ENCODE measurements around the gene IARS1. TPM values are rescaled to one million over a fixed set of nuclear protein-coding genes. Genes with fewer than 3 reads are reported as not detected.
A peak's percentile ranks its signal among the peaks of the same experiment; 100 is the strongest.

The IARS1 gene
- total RNA-seq, 6 donors from 2014 or later: 39.0 to 114 (median 71.9) TPM

GRCh38 chr9:92293075-92293354, 482 bp downstream of the IARS1 start:
- ATAC-seq (ENCODE audit: low FRiP score in 2 of 2) (no peak), DNase-seq (no peak)
- H3K36me3 ChIP-seq: peaks cover 0 to 22% (median 5%) of the 10 kb centered on the region in 4 donors
- H3K27ac ChIP-seq: peak overlapping the region; percentile 59 to 77 (median 72)
- H3K9me3 ChIP-seq: no peaks in the 10 kb centered on the region
- peaks cover 16 to 33% (median 23%) of the 10 kb centered on the region in 4 donors for H3K4me1 ChIP-seq
- H3K27me3 ChIP-seq: no peaks in the 10 kb centered on the region
- TF ChIP-seq POLR2AphosphoS5 (IDR thresholded peaks at IDR 0.05) (no peak), EP300 (IDR thresholded peaks at IDR 0.05) (no peak), POLR2A (IDR thresholded peaks at IDR 0.05) (no peak), CTCF (IDR thresholded peaks at IDR 0.05) (no peak)
- WGBS, 2 donors: 0 to 2% methylated on average over 5 of the region's 5 CpGs
- H3K4me3 ChIP-seq: peak overlapping the region; percentile 55 to 81 (median 80)

GRCh38 chr9:92292338-92293074, 991 bp downstream of the IARS1 start:
- ATAC-seq (ENCODE audit: low FRiP score in 2 of 2) (no peak), DNase-seq (no peak)
- no peaks in the 10 kb centered on the region for H3K9me3 ChIP-seq
- TF ChIP-seq POLR2A (IDR thresholded peaks at IDR 0.05) (no peak), POLR2AphosphoS5 (IDR thresholded peaks at IDR 0.05) (no peak), EP300 (IDR thresholded peaks at IDR 0.05) (no peak), CTCF (IDR thresholded peaks at IDR 0.05) (no peak)
- peaks cover 0 to 22% (median 2%) of the 10 kb centered on the region in 4 donors for H3K36me3 ChIP-seq
- peak overlapping the region in 1 of 4 donors; percentile 72 for H3K27ac ChIP-seq
- H3K4me3 ChIP-seq: peak overlapping the region; percentile 55 to 81 (median 80)
- peaks cover 16 to 33% (median 23%) of the 10 kb centered on the region in 4 donors for H3K4me1 ChIP-seq
- no peaks in the 10 kb centered on the region for H3K27me3 ChIP-seq
- 63% methylated on average over 7 to 8 of the region's 8 CpGs for WGBS, 2 donors

- 86 to 95% methylated on average over 2 of the region's 2 CpGs for WGBS, 2 donors
- TF ChIP-seq POLR2AphosphoS5 (IDR thresholded peaks at IDR 0.05) (no peak), EP300 (IDR thresholded peaks at IDR 0.05) (no peak), POLR2A (IDR thresholded peaks at IDR 0.05) (no peak), CTCF (IDR thresholded peaks at IDR 0.05) (no peak)
- no peak overlapping the region for H3K4me3 ChIP-seq
Observed at GRCh38 chr9:92291577-92291976, 1.9 kb downstream of the IARS1 start.

GRCh38 chr9:92290785-92291429, 2.6 kb downstream of the IARS1 start:
- Histone ChIP-seq H3K4me1 (peaks cover 16 to 33% (median 23%) of the 10 kb centered on the region in 4 donors), H3K27ac (no peak overlapping the region), H3K4me3 (no peak overlapping the region), H3K27me3 (no peaks in the 10 kb centered on the region), H3K36me3 (peaks cover 0 to 28% (median 4%) of the 10 kb centered on the region in 4 donors), H3K9me3 (no peaks in the 10 kb centered on the region)
- TF ChIP-seq CTCF (IDR thresholded peaks at IDR 0.05): no peak
- TF ChIP-seq POLR2AphosphoS5 (IDR thresholded peaks at IDR 0.05): no peak
- no peak for TF ChIP-seq EP300 (IDR thresholded peaks at IDR 0.05)
- TF ChIP-seq POLR2A (IDR thresholded peaks at IDR 0.05): no peak
- no peak for ATAC-seq (ENCODE audit: low FRiP score in 2 of 2)
- no peak for DNase-seq
- 58 to 62% methylated on average over 1 of the region's 1 CpG for WGBS, 2 donors

More at GRCh38 chr9:92291577-92291976, 1.9 kb downstream of the IARS1 start:
- H3K9me3 ChIP-seq: no peaks in the 10 kb centered on the region
- peaks cover 16 to 33% (median 23%) of the 10 kb centered on the region in 4 donors for H3K4me1 ChIP-seq
- no peak for DNase-seq
- no peak overlapping the region for H3K27ac ChIP-seq
- H3K36me3 ChIP-seq: peaks cover 0 to 21% (median 0%) of the 10 kb centered on the region in 4 donors
- no peak for ATAC-seq (ENCODE audit: low FRiP score in 2 of 2)
- no peaks in the 10 kb centered on the region for H3K27me3 ChIP-seq
